Astrocyte (in vitro differentiated cells and primary cell): ENCODE results near the gene PLCG1.

ENCODE experiments used
- EZH2 ChIP-seq: IDR thresholded peaks from 2 replicates; pipeline ENCODE4 v1.6.1; 2012; ENCODE audit warnings: mild to moderate bottlenecking, low read length, inconsistent platforms; ENCODE audit not compliant: insufficient read depth
- TF ChIP-seq, protein P1 (sequence below): IDR thresholded peaks from 2 replicates; pipeline ENCODE4 v1.5.1; 2011; ENCODE audit warnings: low read depth, mild to moderate bottlenecking, inconsistent platforms, low read length, moderate library complexity; ENCODE audit not compliant: insufficient read depth

DNA sequence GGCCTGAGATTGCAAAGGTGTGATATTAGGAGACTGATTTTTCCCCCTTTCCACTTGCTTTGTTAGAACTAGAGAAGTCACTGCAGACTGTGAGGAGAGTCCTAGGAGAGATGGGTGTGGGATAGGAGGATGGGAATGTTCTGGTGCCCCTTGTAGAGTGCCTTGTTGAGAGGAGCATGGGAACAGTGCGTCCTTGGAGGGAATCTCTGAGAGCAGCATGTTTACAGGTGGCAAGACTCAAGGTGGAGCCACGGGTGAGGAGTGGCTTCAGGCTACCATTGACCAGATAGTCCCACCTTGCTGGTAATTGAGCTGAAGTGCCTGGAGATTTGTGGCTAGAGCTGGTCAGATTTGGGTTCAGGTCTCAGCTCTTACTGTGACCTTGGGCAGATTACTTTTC lies 6.0 kb downstream of the PLCG1 start:
- TF ChIP-seq, protein P1, sequence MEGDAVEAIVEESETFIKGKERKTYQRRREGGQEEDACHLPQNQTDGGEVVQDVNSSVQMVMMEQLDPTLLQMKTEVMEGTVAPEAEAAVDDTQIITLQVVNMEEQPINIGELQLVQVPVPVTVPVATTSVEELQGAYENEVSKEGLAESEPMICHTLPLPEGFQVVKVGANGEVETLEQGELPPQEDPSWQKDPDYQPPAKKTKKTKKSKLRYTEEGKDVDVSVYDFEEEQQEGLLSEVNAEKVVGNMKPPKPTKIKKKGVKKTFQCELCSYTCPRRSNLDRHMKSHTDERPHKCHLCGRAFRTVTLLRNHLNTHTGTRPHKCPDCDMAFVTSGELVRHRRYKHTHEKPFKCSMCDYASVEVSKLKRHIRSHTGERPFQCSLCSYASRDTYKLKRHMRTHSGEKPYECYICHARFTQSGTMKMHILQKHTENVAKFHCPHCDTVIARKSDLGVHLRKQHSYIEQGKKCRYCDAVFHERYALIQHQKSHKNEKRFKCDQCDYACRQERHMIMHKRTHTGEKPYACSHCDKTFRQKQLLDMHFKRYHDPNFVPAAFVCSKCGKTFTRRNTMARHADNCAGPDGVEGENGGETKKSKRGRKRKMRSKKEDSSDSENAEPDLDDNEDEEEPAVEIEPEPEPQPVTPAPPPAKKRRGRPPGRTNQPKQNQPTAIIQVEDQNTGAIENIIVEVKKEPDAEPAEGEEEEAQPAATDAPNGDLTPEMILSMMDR, result no peak
- TF ChIP-seq EZH2, result no peak
